WERI-Rb-1 (cell line): ENCODE measurements around the gene FER1L5.

Experiments
- DNase-seq: peaks from one replicate; pipeline ENCODE4 v3.0.0-alpha.2; 2020
- H3K27ac ChIP-seq: fragments of 250-450 bp; sonication (Bioruptor Pico); 2 replicates; pipeline ENCODE4 v1.5.1; 2020; ENCODE audit warnings: mild to moderate bottlenecking, moderate library complexity
- H3K27me3 ChIP-seq: fragments of 250-450 bp; sonication (Bioruptor Pico); 2 replicates; pipeline ENCODE4 v1.5.1; 2021; ENCODE audit warnings: mild to moderate bottlenecking, low read depth, moderate library complexity; ENCODE audit not compliant: insufficient read depth, severe bottlenecking
- H3K36me3 ChIP-seq: fragments of 250-450 bp; sonication (Bioruptor Pico); 2 replicates; pipeline ENCODE4 v1.5.1; 2020; ENCODE audit warnings: mild to moderate bottlenecking, moderate library complexity
- H3K4me3 ChIP-seq: 2 replicates; pipeline ENCODE4 v1.5.1; 2011; ENCODE audit warnings: low read depth, mild to moderate bottlenecking, control low read depth, low read length
- H3K9me3 ChIP-seq: fragments of 250-450 bp; sonication (Bioruptor Pico); 2 replicates; pipeline ENCODE4 v1.5.1; 2021; ENCODE audit warnings: mild to moderate bottlenecking, moderate library complexity; ENCODE audit not compliant: severe bottlenecking
- CTCF ChIP-seq: IDR thresholded peaks from 2 replicates; pipeline ENCODE4 v1.5.1; 2011; ENCODE audit warnings: low read depth, mild to moderate bottlenecking, control low read depth, inconsistent platforms, low read length

FER1L5 gene

GRCh38 chr2:96669539-96670215 is 27.1 kb downstream of the FER1L5 start:
- Histone ChIP-seq H3K27ac (no peak overlapping the region), H3K9me3 (no peaks in the 10 kb centered on the region), H3K36me3 (no peaks in the 10 kb centered on the region), H3K27me3 (no peaks in the 10 kb centered on the region), H3K4me3 (no peak overlapping the region)
- no peak for DNase-seq
- TF ChIP-seq CTCF = no peak

GRCh38 chr2:96679848-96680247 is 37.3 kb downstream of the FER1L5 start:
- H3K36me3 ChIP-seq = no peaks in the 10 kb centered on the region
- no peak overlapping the region for H3K4me3 ChIP-seq
- H3K27ac ChIP-seq = no peak overlapping the region
- no peaks in the 10 kb centered on the region for H3K27me3 ChIP-seq
- DNase-seq = no peak
- H3K9me3 ChIP-seq = no peaks in the 10 kb centered on the region
- no peak for TF ChIP-seq CTCF

- Histone ChIP-seq H3K27me3 (no peaks in the 10 kb centered on the region), H3K27ac (no peak overlapping the region), H3K4me3 (no peak overlapping the region), H3K36me3 (no peaks in the 10 kb centered on the region), H3K9me3 (no peaks in the 10 kb centered on the region)
- no peak for DNase-seq
- TF ChIP-seq CTCF = no peak
These were observed 38.1 kb downstream of the FER1L5 start for GRCh38 chr2:96680561-96681141.

- no peaks in the 10 kb centered on the region for H3K36me3 ChIP-seq
- H3K27ac ChIP-seq = no peak overlapping the region
- no peak for TF ChIP-seq CTCF
- H3K4me3 ChIP-seq = no peak overlapping the region
- H3K27me3 ChIP-seq = no peaks in the 10 kb centered on the region
- H3K9me3 ChIP-seq = no peaks in the 10 kb centered on the region
- DNase-seq = no peak
These were observed 39.0 kb downstream of the FER1L5 start for GRCh38 chr2:96681540-96681939.

- TF ChIP-seq CTCF = no peak
- Histone ChIP-seq H3K36me3 (no peaks in the 10 kb centered on the region), H3K27me3 (no peaks in the 10 kb centered on the region), H3K9me3 (no peaks in the 10 kb centered on the region), H3K4me3 (no peak overlapping the region), H3K27ac (no peak overlapping the region)
- DNase-seq = no peak
These were observed 40.7 kb downstream of the FER1L5 start for GRCh38 chr2:96683307-96683706.
